OCI-M2 (cell line): ENCODE data around the gene PCDHGA4.
"Not testable (repeated sequence)": the region's sequence is repeated elsewhere in the genome, so short reads cannot be mapped to it uniquely, and the experiment has no call there.

Experiments used
- DNase-seq: peaks from one replicate; lab custom pipeline; 2025; ENCODE audit not compliant: unreplicated experiment; lab: John Stamatoyannopoulos, UW

The PCDHGA4 gene

GRCh38 chr5:141382469-141383294, 27.9 kb downstream of the PCDHGA4 start, which contains the start of gene PCDHGA7:
PCDHGA7 (plus strand) TSS chr5:141382742; CDS start chr5:141382900, 158 bp downstream.
- DNase-seq: no peak

- no peak for DNase-seq
Observed at GRCh38 chr5:141383345-141383744, 28.5 kb downstream of the PCDHGA4 start.

GRCh38 chr5:141384471-141385267, 29.8 kb downstream of the PCDHGA4 start:
- no peak for DNase-seq

GRCh38 chr5:141387557-141388311, 32.9 kb downstream of the PCDHGA4 start, which contains the start of gene PCDHGB4:
PCDHGB4 (plus strand) TSS chr5:141387698; CDS start chr5:141387885, 187 bp downstream.
- not testable (repeated sequence) for DNase-seq

- DNase-seq: no peak
Observed at GRCh38 chr5:141388661-141389060, 33.8 kb downstream of the PCDHGA4 start.

- no peak for DNase-seq
Observed at GRCh38 chr5:141389153-141390042, 34.6 kb downstream of the PCDHGA4 start.

GRCh38 chr5:141392429-141393198, 37.8 kb downstream of the PCDHGA4 start, which contains the start of gene PCDHGA8:
PCDHGA8 (plus strand) TSS chr5:141392633; CDS start chr5:141392814, 181 bp downstream.
- DNase-seq: no peak

GRCh38 chr5:141393267-141393666, 38.4 kb downstream of the PCDHGA4 start:
- no peak for DNase-seq

GRCh38 chr5:141394401-141395187, 39.8 kb downstream of the PCDHGA4 start:
- not testable (repeated sequence) for DNase-seq

GRCh38 chr5:141397756-141398551, 43.1 kb downstream of the PCDHGA4 start, which contains the start of gene PCDHGB5:
PCDHGB5 (plus strand) TSS chr5:141397947; CDS start chr5:141398128, 181 bp downstream.
- not testable (repeated sequence) for DNase-seq

- DNase-seq: no peak
Observed at GRCh38 chr5:141398608-141399007, 43.8 kb downstream of the PCDHGA4 start.

GRCh38 chr5:141399555-141400258, 44.9 kb downstream of the PCDHGA4 start:
- DNase-seq: no peak

- DNase-seq: no peak
Observed at GRCh38 chr5:141402553-141403243, 47.9 kb downstream of the PCDHGA4 start, which contains the start of gene PCDHGA9. PCDHGA9 (plus strand) TSS chr5:141402778; CDS start chr5:141402953, 175 bp downstream.

GRCh38 chr5:141403387-141403786, 48.6 kb downstream of the PCDHGA4 start:
- no peak for DNase-seq
